HG03432 (cell line): ENCODE measurements around the gene CAMSAP2.
"Not testable (repeated sequence)": the region's sequence is repeated elsewhere in the genome, so short reads cannot be mapped to it uniquely, and the experiment has no call there.

ENCODE experiments used
- ATAC-seq: cut with Tn5 transposase; IDR thresholded peaks from one replicate; pipeline ENCODE4 v1.9.1; 2021; ENCODE audit warnings: mild to moderate bottlenecking, moderate library complexity; ENCODE audit not compliant: unreplicated experiment

Gene CAMSAP2

DNA sequence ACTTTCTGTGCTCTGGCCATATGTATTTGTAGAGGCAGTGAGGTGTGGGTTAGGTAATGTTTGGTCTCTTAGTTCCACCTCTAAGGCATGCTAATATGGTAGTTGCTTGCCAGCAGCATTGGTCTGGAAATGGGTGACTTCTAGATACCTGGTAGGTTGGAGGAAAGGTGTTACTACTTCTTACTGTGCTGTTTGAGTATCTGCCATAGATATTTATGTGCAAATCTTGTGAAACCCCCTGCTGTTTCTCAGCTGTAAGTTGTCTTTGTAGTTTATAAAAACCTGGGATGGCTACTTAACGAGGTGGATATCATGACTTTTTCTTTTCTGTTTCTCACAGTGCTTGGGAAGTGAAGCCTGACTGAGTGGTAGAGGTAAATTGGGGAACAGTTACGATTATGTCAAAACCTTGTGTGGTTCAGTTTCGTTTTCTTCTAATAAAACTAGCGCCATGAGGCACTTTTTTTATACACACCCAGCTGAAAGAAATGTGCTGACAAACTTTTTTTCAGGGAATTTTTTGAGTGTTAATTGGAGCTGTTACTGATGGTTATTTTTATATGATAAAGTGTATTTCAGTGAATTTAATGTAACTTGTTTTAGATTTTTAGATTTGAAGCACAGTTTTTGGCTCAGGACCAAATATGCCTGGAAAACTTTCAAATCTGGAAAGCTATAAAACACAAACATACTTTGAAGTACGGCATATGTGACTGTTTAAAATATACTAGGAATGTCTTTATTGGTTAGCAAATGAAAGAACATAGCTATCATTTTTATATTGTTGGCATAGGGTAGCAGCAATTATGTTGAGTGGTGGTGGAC is 42.1 kb downstream of the CAMSAP2 start:
- ATAC-seq, result peak; percentile 66

DNA sequence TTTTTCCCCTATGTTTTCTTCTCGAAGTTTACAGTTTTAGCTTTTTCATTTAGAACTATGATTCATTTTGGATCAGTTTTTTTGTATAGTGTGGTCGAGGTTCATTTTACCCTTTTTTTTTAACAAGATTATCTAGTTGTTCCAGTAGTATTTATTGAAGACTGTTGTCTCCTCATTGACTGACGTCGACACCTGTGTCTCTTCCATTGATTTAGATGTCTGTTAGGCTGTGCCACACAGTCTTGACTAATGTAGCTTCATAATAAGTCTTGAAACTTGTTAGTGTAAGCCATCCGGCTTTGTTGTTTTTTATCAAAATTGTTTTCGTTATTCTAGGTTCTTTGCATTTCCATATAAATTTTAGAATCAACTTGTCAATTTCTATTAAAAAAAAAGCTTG is 45.2 kb downstream of the CAMSAP2 start:
- no peak for ATAC-seq

DNA sequence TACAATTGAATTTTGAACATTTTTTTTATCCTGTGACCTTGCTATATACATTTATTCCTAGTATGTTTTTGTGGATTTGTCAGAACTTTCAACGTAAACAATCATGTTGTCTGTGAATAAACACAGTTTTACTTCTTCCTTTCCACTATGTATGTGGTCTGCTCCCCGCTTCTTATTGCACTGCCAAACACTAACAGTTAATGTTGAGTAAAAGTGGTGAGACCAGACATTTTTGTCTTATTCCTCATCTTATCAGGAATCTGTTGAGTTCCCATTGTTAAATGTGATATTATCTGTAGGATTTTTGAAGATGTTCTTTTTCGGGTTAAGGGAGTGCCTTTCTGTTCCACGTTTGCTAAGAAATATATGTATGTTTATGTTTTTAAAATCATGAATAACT is 45.9 kb downstream of the CAMSAP2 start:
- no peak for ATAC-seq

DNA sequence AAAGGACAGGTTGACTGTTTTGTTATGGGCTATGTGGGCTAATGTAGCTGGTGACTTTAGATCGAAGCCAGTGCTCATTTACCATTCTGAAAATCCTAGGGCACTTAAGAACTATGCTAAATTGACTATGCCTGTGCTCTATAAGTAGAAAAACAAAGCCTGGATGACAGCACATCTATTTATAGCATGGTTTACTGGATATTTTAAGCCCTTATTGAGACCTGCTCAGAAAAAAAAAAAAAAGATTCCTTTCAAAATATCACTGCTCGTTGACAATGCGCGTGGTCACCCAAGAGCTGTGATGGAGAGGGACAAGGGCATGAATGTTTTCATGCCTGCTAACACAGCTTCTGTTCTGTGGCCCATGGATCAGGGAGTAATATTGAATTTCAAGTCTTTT is 48.1 kb downstream of the CAMSAP2 start:
- no peak for ATAC-seq

GRCh38 chr1:200787896-200788387 is 49.2 kb downstream of the CAMSAP2 start:
- no peak for ATAC-seq

DNA sequence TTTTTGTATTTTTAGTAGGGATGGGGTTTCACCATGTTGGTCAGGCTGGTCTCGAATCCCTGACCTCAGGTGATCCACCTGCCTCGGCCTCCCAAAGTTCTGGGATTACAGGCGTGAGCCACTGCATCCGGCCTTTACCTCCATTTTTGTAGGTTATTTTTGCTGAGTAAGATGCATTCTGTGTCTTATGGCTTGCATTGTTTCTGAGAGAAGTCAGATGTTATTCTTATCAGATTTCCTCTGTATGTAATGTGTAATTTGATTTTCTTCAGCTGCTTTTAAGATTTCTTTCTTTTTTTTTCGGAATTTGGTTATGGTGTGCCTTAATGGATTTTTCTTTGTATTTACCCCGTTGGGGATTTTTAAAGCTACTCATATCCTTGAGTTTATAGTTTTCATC is 52.3 kb downstream of the CAMSAP2 start:
- ATAC-seq, result not testable (repeated sequence)

- no peak for ATAC-seq
Observed at GRCh38 chr1:200793677-200794076, 55.0 kb downstream of the CAMSAP2 start.

- ATAC-seq, result no peak
Observed at GRCh38 chr1:200794506-200795065, 55.9 kb downstream of the CAMSAP2 start.

DNA sequence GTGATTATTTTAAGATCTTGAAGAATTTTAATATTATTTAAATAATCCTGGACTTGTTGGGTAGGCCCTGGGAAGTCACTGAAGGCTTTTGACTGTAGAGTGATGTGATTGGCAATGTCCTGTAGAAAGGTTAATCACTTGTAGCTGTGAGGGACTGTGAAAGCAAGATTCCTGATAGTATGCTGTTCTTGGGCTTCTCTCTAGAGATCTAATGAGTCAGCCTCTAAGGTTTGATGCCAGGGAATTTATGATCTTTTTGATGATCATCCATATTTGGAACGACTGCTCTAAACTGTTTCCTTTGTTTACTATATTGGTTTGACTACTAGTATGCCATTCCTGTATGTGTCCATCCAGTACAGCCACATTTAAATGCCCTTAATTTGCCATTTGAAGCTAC is 56.5 kb downstream of the CAMSAP2 start:
- no peak for ATAC-seq

- no peak for ATAC-seq
Observed at GRCh38 chr1:200802042-200802441, 63.3 kb downstream of the CAMSAP2 start.

DNA sequence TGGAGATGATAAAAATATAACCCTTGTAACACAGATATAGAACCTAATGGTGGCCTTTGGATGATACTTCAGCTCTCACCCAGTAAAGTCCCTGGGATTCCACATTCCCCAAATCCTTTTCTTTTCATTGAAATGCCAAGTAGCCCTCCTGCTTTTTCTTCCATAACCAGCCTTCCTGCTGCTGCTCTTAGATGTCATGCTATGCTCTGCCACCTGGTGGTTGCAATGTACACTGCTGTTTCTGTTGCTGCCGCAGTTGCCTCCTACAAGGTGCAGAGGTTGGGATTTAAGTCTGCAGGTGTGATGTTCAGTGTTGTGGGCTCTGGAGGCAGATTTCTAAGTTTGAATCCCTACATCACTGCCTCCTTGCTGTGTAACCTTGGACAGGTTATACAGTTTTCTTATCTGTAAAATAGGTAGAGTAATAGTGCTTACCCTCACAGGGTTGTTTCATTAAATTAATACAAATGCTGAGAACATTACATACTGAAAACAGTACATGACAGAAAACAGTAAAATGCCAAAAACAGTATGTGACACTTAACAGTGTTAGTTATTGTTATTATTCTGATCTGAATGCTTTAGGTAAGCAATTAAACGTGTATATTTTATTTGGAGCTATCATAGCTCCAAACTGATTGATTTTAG is 64.3 kb downstream of the CAMSAP2 start:
- ATAC-seq, result peak; percentile 79

- ATAC-seq, result no peak
Observed at GRCh38 chr1:200805719-200806118, 67.0 kb downstream of the CAMSAP2 start.

DNA sequence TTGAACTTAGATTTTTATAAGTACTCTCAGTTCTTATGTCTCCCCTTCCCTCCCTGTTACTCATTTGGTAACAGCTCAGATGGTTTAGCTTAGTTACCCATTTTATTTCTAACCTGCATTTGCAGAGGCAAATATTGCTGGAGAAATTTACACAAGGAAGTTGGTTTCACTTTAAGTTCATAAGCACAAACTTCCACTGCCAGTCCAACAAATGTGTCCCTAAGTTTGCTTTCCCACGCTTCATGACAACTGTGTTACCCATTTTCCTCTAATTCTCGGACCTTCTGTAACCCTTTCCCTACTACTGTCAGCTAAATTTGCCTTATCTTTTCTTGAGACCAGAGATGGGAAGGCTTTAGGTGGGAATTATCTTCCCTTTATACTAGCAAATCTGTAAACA is 70.2 kb downstream of the CAMSAP2 start:
- ATAC-seq, result no peak

DNA sequence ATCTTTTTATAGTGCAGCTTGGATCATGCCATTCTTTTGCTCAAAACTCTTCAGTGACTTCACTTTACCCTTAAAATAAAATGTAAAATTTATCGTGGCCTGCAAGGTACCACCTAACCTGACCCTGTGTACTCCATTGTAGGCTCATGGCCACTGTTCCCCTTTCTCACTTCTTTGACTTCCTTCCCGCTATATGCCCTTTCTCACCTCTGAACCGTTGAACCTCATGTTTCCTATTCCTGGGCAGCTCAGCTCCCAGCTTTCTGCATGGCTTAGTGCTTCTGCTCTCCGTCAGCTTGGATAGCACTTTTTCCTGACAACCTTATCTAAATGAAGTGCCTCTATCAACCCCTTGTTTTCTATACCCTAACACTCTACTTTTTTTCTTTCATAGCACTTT is 73.0 kb downstream of the CAMSAP2 start:
- ATAC-seq, result no peak

GRCh38 chr1:200816624-200817224 is 78.0 kb downstream of the CAMSAP2 start:
- ATAC-seq, result not testable (repeated sequence)

GRCh38 chr1:200818248-200818647 is 79.6 kb downstream of the CAMSAP2 start:
- ATAC-seq, result no peak

DNA sequence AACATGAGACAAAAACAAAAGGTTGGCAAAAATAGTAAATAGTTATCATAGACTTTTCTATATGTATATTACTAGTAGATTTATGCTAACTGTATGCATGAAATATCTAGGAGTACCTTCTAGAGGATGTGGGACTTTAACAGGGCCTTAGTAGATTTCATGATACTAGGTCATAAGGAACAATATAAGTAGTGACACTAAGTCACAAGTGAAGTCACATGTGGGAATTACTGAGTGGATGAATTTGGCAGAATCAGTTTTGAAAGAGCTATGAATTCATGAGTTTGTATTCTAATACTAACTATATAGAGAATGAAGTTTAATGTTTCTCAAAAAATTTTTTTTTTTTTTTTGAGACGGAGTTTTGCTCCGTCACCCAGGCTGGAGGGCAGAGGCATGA is 81.0 kb downstream of the CAMSAP2 start:
- no peak for ATAC-seq

GRCh38 chr1:200831091-200831490 is 92.4 kb downstream of the CAMSAP2 start:
- no peak for ATAC-seq

- ATAC-seq, result no peak
Observed at GRCh38 chr1:200834383-200834782, 95.7 kb downstream of the CAMSAP2 start.

DNA sequence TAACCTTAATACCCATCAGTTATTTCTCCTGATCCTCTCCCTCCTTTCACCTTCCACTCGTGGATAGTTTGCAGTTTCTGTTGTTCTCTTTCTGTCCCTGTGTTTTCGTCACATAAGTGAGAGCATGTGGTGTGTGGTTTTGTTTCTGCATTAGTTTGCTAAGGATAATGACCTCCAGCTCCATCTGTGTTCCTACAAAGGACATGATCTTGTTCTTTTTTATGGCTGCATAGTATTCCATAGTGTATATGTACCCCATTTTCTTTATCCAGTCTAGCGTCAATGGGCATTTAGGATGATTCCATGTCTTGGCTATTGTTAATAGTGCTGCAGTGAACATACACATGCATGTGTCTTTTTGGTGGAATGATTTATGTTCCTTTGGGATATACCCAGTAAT is 97.5 kb downstream of the CAMSAP2 start:
- no peak for ATAC-seq

GRCh38 chr1:200837931-200838571 is 99.4 kb downstream of the CAMSAP2 start:
- ATAC-seq, result no peak
